GM18505 (cell line): ENCODE data around the gene MRPS7.
"Not testable (repeated sequence)": the region's sequence is repeated elsewhere in the genome, so short reads cannot be mapped to it uniquely, and the experiment has no call there.

ENCODE experiments used
- ATAC-seq: cut with Tn5 transposase; IDR thresholded peaks from one replicate; pipeline ENCODE4 v1.9.1; 2021; ENCODE audit not compliant: unreplicated experiment
- POLR2A ChIP-seq: IDR thresholded peaks from 4 replicates; pipeline ENCODE4 v1.6.1; 2011; ENCODE audit warnings: borderline replicate concordance; ENCODE audit not compliant: insufficient read depth, insufficient read length; ENCODE audit errors: extremely low read depth

The MRPS7 gene

GRCh38 chr17:75271233-75271954 lies 9.7 kb downstream of the MRPS7 start:
- no peak for TF ChIP-seq POLR2A
- peak; percentile 62 for ATAC-seq

- peak; percentile 22 for TF ChIP-seq POLR2A
- ATAC-seq, result no peak
These were observed 10.5 kb downstream of the MRPS7 start for GRCh38 chr17:75271955-75272847.

- TF ChIP-seq POLR2A, result no peak
- no peak for ATAC-seq
These were observed 11.1 kb downstream of the MRPS7 start for GRCh38 chr17:75272848-75273184.

GRCh38 chr17:75273977-75274708 lies 12.5 kb downstream of the MRPS7 start:
- no peak for TF ChIP-seq POLR2A
- ATAC-seq, result no peak

GRCh38 chr17:75277664-75278071 lies 16.0 kb downstream of the MRPS7 start:
- no peak for TF ChIP-seq POLR2A
- no peak for ATAC-seq

GRCh38 chr17:75280189-75280588 lies 18.5 kb downstream of the MRPS7 start:
- ATAC-seq, result not testable (repeated sequence)

GRCh38 chr17:75285123-75285522 lies 23.4 kb downstream of the MRPS7 start:
- no peak for ATAC-seq
- TF ChIP-seq POLR2A, result no peak

- TF ChIP-seq POLR2A, result no peak
- no peak for ATAC-seq
These were observed 25.5 kb downstream of the MRPS7 start for GRCh38 chr17:75287221-75287620.

GRCh38 chr17:75288359-75288758 lies 26.7 kb downstream of the MRPS7 start:
- ATAC-seq, result no peak
- no peak for TF ChIP-seq POLR2A

- ATAC-seq, result peak; percentile 2
- TF ChIP-seq POLR2A, result no peak
These were observed 27.1 kb downstream of the MRPS7 start for GRCh38 chr17:75288770-75289114.

GRCh38 chr17:75289115-75289831 lies 27.6 kb downstream of the MRPS7 start, which contains the start of gene SLC25A19:
Gene SLC25A19 (minus strand): TSS chr17:75289433. CDS start chr17:75286764, 2,669 bp downstream.
- TF ChIP-seq POLR2A, result peak; percentile 88
- ATAC-seq, result peak; percentile 88

- ATAC-seq, result peak; percentile 23
- TF ChIP-seq POLR2A, result no peak
These were observed 28.2 kb downstream of the MRPS7 start for GRCh38 chr17:75289832-75290337.

- ATAC-seq, result not testable (repeated sequence)
These were observed 31.2 kb downstream of the MRPS7 start for GRCh38 chr17:75292810-75293448.
